ENCODE data around the gene TMEM37.

Gene TMEM37

GRCh38 chr2:119435081-119435952 is 3.7 kb downstream of the TMEM37 start:
- no peak for DNase-seq

GRCh38 chr2:119435953-119436297 is 4.3 kb downstream of the TMEM37 start:
- no peak for DNase-seq

GRCh38 chr2:119436993-119437772 is 5.5 kb downstream of the TMEM37 start:
- DNase-seq, result no peak

- DNase-seq, result no peak
Observed at GRCh38 chr2:119438128-119438656, 6.5 kb downstream of the TMEM37 start.

- no peak for DNase-seq
Observed at GRCh38 chr2:119438726-119439284, 7.2 kb downstream of the TMEM37 start.

- no peak for DNase-seq
Observed at GRCh38 chr2:119439574-119440500, 8.2 kb downstream of the TMEM37 start.

- no peak for DNase-seq
Observed at GRCh38 chr2:119440501-119440870, 8.8 kb downstream of the TMEM37 start.

- no peak for DNase-seq
Observed at GRCh38 chr2:119440873-119441272, 9.2 kb downstream of the TMEM37 start.

- no peak for DNase-seq
Observed at GRCh38 chr2:119441376-119442225, 9.9 kb downstream of the TMEM37 start.

GRCh38 chr2:119442226-119442619 is 10.6 kb downstream of the TMEM37 start:
- DNase-seq, result no peak

- DNase-seq, result no peak
Observed at GRCh38 chr2:119442850-119443249, 11.2 kb downstream of the TMEM37 start.

- no peak for DNase-seq
Observed at GRCh38 chr2:119446037-119446436, 14.4 kb downstream of the TMEM37 start.

GRCh38 chr2:119448427-119449141 is 16.9 kb downstream of the TMEM37 start:
- DNase-seq, result no peak

GRCh38 chr2:119449521-119449920 is 17.9 kb downstream of the TMEM37 start:
- no peak for DNase-seq

- no peak for DNase-seq
Observed at GRCh38 chr2:119451336-119452050, 19.8 kb downstream of the TMEM37 start.

GRCh38 chr2:119453972-119454593 is 22.4 kb downstream of the TMEM37 start:
- no peak for DNase-seq

GRCh38 chr2:119455066-119455718 is 23.5 kb downstream of the TMEM37 start:
- DNase-seq, result no peak

GRCh38 chr2:119460076-119460475 is 28.4 kb downstream of the TMEM37 start:
- DNase-seq, result no peak

GRCh38 chr2:119461811-119462210 is 30.2 kb downstream of the TMEM37 start:
- no peak for DNase-seq

Measured in activated CD4-positive, alpha-beta T cell treated with anti-CD3 and anti-CD28 coated beads for 1 hour (primary cell).